GM19035 (cell line): ENCODE results near the gene FUZ.
A peak's percentile ranks its signal among the peaks of the same experiment; 100 is the strongest.

Experiments
- ATAC-seq: cut with Tn5 transposase; IDR thresholded peaks from one replicate; pipeline ENCODE4 v1.9.1; 2021; ENCODE audit not compliant: unreplicated experiment

FUZ gene

GRCh38 chr19:49851456-49852259 lies 38.6 kb upstream of the FUZ start:
- no peak for ATAC-seq

- peak; percentile 82 for ATAC-seq
Measured at GRCh38 chr19:49850487-49851342, 37.6 kb upstream of the FUZ start, which contains the start of gene PTOV1. TSS of gene PTOV1 (plus strand) at chr19:49851159.

GRCh38 chr19:49850221-49850486 lies 37.1 kb upstream of the FUZ start:
- no peak for ATAC-seq

GRCh38 chr19:49849433-49850220 lies 36.5 kb upstream of the FUZ start:
- ATAC-seq: no peak

- ATAC-seq: no peak
Measured at GRCh38 chr19:49848938-49849337, 35.8 kb upstream of the FUZ start.

- no peak for ATAC-seq
Measured at GRCh38 chr19:49847731-49848696, 34.9 kb upstream of the FUZ start.

GRCh38 chr19:49846408-49846807 lies 33.3 kb upstream of the FUZ start:
- no peak for ATAC-seq

GRCh38 chr19:49845414-49845813 lies 32.3 kb upstream of the FUZ start:
- no peak for ATAC-seq

GRCh38 chr19:49844138-49845095 lies 31.3 kb upstream of the FUZ start:
- ATAC-seq: no peak

GRCh38 chr19:49843265-49843664 lies 30.2 kb upstream of the FUZ start:
- ATAC-seq: no peak

GRCh38 chr19:49840736-49841249 lies 27.7 kb upstream of the FUZ start:
- ATAC-seq: no peak

- ATAC-seq: no peak
Measured at GRCh38 chr19:49840321-49840720, 27.2 kb upstream of the FUZ start.

- no peak for ATAC-seq
Measured at GRCh38 chr19:49839713-49840112, 26.6 kb upstream of the FUZ start.

GRCh38 chr19:49838885-49839588 lies 25.9 kb upstream of the FUZ start:
- no peak for ATAC-seq

- ATAC-seq: no peak
Measured at GRCh38 chr19:49837425-49837824, 24.3 kb upstream of the FUZ start.

- ATAC-seq: no peak
Measured at GRCh38 chr19:49837009-49837310, 23.9 kb upstream of the FUZ start.

GRCh38 chr19:49836176-49837008 lies 23.3 kb upstream of the FUZ start:
- ATAC-seq: no peak

- no peak for ATAC-seq
Measured at GRCh38 chr19:49835562-49835961, 22.5 kb upstream of the FUZ start.
